RKO (cell line): ENCODE results near the gene MGAT4C.
A peak's percentile ranks its signal among the peaks of the same experiment; 100 is the strongest.

Source experiments
- DNase-seq: peaks from one replicate; pipeline ENCODE4 v3.0.0-alpha.2; 2016; ENCODE audit warnings: low spot score

The MGAT4C gene

DNA sequence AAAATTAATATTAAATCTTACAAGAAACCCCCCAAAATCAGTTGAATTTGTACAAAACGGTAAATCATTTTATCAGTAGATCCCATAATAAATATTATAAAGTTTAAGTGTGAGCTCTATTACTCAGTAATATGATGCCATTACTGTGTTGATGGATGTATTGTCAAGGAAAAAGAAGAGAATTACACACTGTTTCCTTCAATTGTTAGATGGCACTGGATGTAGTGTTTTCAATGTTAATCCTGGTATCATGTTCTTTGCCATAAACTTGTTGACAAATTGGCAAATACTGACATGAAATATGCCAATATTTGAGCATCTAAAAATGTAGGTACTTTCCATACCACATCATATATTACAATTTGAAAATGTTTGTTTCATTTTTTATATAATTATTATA lies 280.5 kb downstream of the MGAT4C start:
- DNase-seq = no peak

DNA sequence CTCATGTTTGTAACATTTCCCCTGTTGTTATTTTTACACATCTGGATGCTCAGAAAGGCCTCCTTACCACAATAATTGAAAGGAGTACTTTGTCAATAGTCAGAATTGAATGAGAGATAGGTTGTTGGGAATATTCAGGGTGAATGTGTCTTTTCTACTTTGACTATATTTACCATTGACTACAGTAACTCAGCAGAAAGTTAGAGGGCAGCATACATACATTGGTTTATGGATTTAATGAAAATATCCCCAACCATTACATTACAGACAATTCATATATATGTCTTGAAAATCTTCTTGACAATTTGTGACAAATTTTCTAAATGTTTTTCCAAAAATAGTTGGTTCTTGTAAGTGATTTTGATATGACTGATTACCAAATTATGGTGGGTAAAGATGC lies 284.4 kb downstream of the MGAT4C start:
- peak; percentile 14 for DNase-seq

DNA sequence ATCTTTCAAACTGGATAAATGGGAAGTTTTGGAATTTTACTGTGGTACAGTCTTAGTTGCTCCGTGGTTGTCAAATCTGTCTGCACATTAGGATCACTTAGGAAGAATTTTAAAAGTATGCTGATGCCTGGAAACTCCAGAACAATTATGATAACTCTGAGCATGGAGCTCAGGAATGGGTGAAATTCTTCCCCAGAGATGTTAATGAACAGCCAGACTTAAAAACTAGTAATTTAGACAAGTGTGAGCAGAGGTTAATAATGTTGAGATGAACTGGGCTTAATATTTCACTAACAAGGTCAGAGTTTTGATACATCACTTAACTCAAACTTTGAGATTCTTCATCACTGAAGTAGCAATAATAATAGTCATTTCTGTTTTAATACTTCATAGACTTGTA lies 287.6 kb downstream of the MGAT4C start:
- DNase-seq = no peak

DNA sequence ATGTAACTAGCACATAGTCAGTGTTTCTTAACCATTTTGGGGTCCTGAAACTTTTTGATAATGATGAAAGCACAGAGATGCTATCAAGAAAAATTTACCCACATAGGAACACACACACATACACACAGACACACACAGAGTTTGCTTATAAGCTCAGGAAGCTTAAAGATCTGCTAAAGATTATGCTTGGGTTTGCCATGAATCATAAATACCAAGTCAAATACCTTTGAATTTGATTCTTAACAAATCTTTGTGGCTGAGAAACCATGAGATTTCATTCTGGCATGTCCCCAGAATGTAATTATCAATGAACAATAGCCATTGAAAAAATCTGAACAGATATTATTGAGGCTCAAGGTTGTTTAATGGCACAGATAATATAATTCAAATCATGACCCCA lies 292.9 kb downstream of the MGAT4C start:
- DNase-seq = no peak

DNA sequence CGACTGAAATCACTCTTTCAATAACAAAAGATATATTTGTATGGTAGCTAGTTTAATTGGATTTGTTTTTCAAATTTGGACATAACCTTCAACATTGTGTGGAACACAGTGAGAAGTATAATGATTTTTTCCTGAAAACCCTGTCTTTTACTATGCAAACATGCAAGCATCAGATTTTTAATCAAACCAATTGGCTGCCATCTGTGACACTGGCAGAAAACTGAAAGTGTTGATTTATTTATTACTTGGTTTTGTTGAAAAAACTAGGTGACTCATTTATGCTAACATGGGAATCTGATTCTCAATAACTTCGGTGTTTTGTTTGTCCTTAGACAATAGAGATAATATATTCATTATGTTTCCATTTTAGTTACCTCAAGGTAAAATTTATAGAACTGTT lies 300.1 kb downstream of the MGAT4C start:
- DNase-seq = no peak

DNA sequence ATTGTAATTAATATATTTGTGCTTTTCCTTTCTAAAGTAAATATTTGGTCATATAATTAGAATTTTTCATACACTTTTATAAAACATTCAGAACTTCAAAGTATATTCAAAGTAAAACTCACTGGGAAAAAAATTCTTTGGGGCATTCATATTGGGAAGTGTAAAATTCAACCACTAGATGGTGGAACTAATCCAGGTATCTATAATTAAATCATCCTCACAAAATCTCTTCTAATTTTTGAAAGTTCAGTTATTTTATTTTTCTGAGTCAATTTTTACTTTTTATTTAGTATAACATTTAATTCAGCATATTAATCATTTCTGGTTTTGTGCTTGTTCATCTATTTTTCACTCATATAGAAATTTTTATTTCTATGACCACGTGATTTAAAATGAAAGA lies 301.1 kb downstream of the MGAT4C start:
- peak; percentile 36 for DNase-seq

DNA sequence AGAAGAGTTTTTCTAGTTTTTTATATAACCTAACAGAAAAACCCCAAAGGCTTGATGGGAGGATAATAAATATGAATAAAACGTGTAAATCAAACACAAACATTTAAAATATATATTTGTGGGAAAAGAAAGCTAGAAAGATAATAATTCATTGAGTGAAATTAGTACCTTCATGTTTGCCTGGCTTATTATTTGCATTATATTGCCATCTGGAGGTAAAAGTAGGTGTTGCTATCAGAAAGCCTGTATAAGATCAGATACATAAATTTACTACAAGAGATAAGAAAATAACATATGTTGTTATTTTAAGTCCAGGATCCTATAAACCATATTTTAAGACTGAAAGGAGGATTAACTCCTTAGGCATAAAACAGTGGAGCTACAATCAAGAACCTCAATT lies 304.4 kb downstream of the MGAT4C start:
- DNase-seq = peak; percentile 52

DNA sequence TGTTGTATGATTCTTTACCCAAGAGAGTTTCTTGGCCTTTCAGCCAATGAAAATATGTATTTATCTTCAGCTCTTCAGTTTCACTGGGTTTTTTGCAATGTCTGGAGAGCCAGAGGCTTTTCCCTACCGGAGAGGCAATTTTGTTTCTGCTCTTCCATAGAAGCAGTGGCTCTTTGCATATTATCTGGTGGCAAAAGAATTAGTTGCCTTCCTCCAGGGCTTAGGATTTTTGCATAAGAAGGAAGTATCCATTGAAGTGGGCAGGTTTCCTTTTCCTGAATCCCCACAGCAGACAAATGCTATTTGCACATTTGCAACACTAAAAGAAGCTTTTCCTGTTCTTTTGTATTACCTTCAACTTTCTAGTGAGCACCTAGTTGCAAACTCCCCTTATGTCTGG lies 306.9 kb downstream of the MGAT4C start:
- DNase-seq = no peak

DNA sequence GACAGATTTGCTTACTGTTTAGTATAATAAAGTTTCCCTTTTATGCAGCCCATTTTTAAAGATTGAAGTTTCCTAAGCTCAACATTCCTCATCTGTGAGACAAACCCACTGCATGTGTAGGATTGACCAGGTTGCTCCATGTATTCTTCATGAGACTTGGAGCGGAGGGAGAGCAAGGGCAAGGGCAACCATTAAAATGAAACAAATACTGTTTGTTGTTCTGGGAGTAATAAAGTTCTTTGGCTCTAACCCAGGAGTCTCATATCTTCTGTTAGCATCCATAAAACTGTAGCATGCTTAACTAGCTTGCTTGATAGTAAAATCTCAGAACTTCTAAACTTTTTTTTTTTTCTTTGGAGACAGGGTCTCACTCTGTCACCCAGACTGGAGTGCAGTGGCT lies 307.9 kb downstream of the MGAT4C start:
- DNase-seq = no peak

DNA sequence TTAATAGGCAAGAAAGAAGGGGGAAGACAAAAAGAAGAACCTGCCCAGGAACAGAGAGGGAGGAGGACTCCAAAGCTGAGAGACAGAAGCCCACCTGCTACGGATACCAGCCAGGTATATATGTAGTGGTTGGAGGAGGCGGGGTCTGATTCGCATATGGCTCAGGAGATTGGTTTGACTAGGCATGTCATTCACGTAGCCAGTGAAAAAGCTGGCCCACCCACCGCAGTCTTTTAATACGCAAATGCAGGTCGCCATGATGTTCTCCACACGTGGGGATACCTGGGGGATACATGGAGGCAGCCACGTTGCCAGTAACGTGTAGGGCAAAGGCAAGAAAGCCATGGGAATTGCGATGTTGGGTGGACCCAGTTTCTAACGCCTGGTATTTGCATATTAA lies 308.9 kb downstream of the MGAT4C start:
- no peak for DNase-seq

DNA sequence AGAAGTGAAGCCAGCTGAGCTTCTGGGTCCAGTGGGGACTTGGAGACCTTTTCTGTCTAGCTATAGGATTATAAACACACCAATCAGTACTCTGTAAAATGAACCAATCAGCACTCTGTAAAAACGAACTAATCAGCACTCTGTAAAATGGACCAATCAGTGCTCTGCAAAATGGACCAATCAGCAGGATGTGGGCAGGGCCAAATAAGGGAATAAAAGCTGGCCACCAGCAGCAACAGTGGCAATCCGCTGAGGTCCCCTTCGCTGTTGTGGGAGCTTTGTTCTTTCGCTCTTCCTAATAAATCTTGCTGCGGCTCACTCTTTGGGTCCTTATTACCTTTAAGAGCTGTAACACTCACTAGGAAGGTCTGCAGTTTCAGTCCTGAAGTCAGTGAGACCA lies 309.8 kb downstream of the MGAT4C start:
- DNase-seq = no peak

DNA sequence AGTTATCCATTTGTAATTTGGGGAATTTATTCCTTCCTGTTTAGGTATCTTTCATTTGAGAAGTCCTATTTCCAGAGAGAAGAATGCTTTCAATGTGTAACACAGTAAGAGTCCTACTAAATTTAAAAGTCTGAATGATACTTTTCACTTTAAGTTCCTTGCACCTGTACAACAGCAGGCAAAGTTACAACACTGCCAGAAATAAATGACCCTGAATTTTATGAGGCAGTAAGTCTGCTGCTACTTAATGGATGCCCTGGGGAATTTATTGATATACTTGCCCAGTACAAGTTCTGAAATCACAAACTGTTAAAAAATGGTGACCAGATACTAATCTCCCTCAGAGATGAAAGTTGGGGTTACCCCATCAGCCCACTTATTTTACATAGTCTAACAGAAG lies 329.0 kb downstream of the MGAT4C start:
- DNase-seq = no peak

DNA sequence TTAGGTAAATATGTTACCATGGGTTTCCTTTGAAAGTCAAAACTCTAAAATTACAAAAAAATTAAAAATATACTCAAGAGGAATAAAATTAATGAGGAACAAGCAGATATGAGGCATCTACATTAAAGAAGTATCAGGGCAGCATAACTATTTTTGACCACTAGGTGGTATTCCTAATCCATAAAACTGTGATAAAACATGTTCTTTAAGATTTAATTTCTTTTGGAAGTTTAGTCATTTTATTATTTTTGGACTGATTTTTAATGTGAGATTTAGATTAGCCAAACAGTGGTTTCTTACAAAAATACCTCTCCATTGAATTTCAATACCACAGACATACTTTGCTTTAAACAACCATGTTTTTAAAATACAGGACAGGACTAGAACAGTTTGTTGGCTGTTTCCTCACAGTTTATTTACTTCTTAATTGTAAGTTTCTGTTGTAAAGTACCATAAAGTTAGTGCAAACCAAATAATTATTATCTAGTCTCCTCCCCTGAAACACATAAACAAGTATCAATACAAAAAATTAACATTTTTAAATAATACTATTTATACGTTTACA lies 332.3 kb downstream of the MGAT4C start:
- peak; percentile 46 for DNase-seq

DNA sequence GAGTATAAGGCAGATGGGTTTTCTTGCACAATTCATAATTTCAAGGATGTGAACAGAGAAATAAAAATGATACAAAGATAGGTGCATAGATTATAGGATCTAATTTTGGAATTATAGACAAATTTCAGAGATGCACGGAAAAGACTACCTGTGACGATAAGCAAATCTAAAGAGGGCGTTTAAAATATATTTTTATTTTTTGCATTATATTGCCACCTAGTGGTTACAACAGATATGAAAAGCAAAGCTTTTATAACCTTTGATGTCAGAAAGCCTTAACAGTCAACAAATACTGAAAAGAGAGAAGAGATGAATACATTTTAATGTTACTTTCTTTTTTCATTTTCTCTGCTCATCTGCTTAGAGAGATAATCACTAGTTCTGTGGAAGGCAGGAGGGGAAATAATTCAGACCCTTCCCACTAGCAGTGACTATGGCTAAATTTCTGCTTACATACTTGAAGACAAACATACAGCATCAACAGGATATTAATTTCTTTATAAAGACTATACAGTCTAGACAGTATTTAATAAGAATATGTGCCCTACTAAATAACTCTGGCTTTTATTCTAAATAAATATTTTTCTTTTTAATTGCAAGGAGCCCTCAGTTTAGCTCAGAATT lies 335.8 kb downstream of the MGAT4C start:
- DNase-seq = peak; percentile 64
